DMS153 treated with DMSO at 0.1 percent for 48 hours (cell line): ENCODE results near the gene COPS9.
A peak's percentile ranks its signal among the peaks of the same experiment; 100 is the strongest.

Source experiments
- DNase-seq: peaks from one replicate; lab custom pipeline; 2025; ENCODE audit not compliant: unreplicated experiment; lab: John Stamatoyannopoulos, UW

COPS9 gene

DNA sequence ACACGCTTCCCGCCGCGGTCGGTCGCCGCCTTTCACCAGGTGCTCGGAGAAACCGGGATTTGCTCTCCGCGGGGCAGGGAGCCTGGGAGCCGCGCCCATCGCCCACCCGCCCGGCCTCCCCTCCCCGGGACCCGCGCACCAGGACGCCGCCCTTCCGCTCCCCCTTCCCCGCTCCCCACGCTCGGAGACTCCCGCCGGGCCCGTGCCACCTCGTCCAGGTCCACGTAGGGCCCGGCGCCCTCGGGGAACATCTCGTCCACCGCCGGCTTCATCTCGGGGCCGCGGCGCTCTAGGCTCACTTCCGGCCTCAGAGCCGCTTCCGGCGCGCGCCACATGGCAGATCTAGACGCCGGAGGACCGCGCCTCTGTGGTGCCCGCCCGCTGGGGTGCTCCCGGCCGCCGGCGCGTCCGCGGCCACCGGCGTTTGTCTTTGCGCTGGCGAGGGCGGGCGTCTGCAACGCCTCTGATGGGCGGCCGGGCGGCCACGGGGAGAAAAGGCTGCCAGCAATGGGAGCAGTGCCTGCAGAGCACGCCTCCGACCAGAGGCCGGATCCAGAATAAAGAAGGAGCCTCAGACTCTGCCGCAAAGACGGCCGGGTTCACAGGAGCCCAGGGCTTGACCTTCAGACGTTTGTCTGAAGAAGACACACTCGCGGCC, at the start of gene COPS9:
Gene COPS9, minus strand, starts transcription at position 293 of the 658 bp plus-strand sequence. Its CDS starts 21 bp downstream, at position 272.
- DNase-seq, result peak; percentile 52

DNA sequence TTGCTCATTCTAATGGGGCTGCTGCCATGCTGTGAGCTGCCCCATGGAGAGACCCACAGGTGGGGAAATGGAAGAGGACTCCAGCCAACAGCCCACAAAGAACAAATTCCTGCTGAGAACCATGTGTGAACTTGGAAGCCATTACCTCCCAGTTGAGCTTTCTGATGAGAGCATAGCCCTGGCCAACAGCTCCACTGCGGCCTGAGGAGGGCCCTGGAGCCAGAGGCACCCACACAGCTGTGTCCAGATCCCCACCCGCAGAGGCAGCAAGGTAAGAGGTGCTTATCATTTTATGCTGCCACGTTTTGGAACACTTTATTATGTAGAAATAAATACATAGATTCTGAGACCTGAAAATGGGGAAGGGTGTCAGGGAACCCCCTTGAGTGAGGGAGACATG, 48.6 kb upstream of the COPS9 start:
- no peak for DNase-seq

DNA sequence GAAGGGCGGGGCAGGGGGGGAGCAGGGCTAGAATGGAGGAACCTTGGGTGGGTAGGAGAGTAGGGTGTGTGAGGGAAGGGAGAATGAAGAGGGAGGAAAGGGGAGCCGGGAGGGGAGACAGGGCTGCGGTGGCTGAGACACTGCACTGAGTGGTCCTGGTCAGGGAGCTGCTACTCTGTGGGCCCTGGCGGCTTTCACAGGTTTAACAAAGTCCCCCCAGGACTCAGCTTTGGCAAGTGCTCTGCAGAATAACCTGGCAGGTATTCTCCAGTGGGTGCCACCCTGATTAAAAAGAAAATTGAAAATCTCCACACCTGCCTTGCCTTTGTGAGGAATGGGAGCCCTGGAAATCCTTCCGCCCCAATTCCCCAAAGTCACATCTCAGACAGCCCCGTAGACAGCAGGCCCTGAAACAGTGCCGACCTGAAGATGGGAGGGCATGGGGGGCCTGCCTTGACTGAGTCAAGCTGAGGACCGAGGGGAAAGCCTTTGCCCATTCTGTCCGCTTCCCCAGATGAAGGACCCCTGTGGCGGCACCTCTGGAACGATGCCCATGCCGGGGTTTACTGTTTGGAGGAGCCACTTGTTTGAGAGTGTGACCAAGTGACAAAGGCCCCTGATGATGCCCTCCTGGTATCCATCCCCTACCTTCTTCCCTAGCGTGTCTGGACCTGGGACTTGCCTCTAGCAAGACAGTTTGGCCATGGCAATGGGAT, 47.9 kb upstream of the COPS9 start:
- no peak for DNase-seq

DNA sequence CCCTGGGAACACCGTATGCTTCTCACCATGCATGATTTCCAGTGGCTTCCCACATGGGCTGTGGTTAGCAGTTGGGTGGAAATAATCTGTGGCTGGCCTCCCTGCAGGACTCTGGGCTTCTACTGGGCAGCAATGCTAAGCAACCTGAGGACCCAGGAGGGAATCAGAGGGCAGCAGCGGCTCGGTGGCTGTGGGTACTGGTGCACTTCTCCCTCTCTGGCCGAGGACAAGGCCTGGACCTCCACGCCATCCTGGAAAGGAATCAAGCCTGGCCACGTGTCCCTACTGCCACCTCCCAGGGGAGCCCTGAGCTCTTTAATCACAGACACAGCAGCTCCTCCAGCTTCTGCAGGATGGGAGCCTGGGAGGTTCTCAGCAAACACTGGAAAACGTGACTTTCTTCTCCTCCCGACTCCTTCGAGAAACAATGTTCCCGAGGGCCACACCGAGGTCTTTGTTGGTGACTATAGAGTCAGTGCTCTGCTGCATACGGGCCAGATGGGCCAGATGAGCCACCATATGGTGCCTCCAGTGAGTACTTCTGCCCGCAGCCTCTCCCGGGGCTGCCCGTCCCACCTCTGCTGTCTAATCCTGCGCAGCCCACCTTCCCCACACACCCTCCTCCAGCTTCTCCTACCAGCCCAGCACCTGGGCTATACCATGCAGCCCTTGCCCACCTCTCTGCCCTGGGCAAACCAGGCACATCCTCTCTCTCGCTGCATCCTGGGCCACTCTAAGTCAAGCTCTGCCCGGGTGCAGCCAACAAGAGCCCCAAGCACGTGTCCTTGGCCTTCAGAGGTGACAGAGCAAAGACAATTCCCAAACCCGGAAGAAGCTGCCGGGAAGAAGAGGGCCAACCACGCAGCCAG, 47.1 kb upstream of the COPS9 start:
- DNase-seq, result no peak

DNA sequence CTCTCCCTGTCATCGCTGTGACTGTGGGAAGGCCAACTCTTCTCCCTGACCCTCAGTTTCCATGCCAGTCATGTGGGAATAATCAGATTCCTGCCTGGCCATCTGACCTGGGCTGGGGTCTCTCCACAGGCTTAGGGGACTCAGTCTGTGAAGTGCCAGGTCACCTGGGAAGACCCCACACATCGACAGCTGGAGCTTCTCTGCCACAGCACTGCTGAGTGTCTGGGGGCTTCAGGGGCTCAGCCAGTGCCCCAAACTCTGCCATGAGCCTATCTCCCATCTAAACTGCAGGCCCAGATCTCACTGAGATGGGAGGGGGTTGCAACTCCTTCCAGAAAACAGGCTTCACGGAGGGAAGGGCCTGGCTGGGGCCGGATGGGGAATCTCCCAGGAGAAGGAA, 46.4 kb upstream of the COPS9 start:
- no peak for DNase-seq

DNA sequence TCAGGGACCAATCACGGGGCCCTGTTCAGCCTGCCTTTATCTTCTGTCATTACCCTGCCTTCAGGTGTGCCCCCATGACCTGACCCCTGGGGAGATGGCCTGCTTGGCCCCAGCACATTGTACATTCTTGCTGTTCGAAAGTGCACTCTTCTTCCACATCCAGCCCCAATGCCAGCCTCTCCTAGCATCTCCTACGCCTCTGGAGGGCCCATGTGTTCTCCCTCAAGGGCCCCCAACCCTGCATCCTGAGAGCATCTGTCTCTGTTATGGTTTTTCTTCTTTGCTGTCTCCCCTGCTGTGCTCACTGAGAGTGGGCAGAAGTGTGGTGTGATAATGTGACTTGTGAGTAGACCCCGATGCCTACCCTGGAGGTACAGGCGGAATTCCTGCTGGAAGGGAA, 45.9 kb upstream of the COPS9 start:
- no peak for DNase-seq

DNA sequence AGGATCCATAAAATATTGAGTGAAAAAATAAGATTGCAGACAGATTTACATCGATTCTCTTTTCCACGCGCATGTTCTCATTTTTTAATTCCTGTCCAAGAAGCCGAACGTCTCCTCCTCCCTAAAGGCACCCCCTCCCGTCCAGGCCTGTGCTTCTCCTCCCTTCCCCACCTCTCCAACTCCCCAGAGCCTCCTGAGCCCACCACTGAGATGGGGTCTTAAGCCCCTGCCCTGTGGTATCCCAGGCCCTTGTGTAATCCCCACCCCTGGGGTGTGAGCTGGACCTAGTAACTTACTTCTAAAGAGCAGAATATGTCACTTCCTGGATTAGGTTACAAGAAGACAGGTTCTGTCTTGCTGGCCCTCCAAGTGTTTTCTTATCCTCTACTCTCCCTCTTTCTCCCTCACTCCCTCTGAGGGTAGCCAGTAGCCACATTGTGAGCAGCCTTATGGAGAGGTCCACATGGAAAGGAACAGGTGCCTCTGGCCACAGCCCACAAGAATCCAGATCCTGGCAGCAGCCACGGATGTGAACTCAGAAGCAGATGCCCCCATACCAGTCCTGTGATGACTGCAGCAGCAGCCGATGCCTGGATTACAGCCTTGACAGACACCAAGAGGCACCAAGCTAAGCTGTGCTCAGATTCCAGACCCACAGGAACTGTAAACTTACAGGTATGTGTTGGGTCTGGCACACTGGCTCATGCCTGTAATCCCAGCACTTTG, 44.0 kb upstream of the COPS9 start:
- DNase-seq, result no peak

DNA sequence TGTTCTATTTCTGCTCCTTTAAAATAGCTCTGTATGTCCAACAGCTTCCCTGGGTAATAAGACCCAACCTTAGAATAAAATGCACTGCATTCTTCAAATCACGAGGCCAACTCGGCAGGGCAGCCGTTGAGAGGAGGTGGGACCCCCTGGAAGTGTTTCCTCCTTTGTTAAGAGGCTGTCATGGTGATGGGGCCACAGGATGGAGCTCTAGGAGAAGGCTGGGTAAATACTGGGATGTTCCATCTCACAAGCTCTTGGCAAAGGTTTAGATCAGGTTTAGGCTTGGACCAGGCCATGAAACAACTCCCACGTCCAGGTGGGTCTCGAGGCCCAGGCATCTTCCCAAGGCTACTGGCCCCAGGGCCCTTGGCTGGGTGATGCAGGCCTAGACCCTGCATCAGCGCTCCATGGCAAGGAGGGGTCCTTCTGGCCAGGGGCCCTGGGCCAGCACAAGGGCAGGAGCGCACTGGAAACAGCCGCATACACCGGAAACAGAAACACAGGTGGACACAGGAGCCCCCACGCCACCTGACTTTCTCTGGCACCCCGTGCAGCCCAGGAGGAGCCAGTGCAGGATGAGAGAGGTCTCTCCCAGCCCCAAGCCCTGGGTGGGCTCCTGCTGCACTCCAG, 43.2 kb upstream of the COPS9 start:
- DNase-seq, result no peak

DNA sequence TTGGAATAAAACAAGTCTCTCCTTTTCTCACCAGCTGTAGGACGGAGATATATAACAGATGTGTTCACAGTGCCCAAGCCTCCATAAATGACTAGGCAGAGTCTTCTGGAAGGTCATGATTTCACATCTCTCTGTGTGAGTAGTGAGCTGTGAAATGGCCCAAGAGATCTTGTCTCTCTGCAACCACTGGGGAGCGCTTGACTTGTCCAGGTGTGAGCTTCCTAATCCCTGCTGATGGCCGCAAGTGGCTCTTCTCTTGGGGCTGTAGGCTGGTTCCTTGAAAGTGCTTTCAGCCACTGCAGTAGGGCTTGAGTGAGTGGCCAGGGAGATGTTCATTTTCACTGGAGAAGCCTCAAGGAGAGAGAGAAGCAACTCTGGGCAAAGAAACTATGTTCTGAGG, 42.5 kb upstream of the COPS9 start:
- DNase-seq, result no peak

DNA sequence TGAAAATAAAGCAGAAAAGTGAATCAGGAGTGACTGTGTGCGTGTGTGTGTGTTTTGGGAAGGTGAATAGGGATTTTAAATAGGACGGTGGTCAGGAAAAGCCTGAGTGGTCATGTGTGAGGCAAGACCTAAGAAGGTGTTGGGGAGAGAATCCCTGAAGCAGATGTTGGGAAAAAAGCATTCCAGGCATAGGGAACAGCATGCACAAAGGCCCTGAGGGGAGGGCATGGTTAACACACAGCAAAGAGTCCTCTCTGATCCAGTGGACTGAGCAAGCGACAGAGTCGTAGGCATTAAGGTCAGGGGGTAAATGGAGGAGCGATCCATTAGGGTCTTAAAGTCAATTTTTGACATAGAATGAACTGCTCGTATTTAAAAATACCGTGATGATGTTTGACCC, 38.4 kb upstream of the COPS9 start:
- DNase-seq, result no peak

DNA sequence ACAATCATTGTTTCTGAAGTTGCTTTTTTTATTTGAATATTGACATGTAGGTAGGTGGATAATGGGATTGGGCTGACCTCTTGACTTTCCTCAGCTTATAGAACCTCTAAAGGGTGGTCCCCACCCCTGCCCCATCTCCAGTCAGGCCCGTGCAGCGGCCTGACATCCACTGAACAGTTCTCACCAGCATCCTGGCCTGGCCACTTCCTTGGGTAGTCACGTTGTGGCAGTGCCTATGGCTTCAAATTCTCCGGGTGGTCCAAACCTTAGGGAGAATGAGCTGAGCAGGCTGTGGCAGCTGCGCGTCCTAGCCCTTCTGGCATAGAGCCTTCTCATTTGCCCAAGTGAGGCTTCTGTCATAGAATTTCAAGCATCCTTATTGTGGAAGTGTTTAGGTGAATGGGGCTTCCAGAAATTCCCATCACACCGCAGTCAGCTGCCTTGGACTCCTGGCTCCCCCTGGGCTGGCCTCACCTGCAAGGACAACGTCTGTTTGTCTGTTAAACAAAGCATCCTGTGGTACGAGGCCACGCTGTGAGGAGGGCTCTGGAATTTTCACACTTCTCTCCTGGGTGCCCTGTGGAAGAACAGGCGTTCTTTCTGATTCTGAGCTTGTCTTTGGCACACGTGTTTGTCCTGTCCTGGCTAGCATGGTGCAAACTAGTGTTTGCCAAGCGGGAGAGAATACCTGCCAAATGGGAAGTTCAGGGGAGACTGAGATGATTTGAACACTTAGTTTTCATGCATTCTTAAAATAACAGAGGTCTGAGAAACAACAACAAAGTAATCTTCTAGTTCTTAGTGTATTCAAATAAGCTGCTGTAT, 36.2 kb upstream of the COPS9 start:
- DNase-seq, result no peak

DNA sequence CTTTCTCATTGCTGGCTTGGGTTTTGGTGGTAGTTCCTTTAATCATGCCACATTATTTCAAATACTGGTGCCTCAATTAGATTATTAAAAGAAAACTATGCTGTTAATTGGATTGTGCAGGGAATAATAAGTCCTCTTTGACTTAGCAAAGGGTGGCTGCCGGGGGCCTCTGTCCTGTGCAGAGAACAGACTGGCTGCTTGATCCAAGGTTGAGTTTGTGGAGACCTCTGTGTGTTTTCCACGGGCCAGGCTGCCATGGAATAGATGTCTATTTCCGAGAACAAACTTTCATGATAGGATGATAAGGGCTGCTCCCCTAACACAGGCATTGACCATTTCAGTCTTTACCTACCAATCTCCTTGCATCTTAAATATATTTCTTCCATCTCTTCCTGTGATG, 34.8 kb upstream of the COPS9 start:
- DNase-seq, result no peak

DNA sequence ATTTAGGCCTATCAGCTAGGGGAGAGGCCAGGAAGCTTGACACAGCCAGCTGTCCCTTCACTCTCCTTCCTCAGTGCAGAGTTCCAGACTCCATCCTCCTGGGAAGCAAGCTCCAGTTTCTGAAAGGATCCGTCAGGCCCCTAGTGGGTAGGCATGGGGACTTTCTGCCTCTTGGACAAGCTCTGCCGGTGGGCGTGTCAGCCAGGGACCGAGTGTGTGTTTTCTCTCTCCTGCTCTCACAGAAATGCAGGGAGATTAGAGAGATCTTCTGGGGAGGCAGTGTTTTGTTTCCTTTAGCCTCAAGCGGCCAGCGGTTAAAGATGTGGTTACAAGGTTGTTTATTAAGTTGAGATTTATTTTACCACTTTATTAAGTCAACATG, 34.2 kb upstream of the COPS9 start:
- no peak for DNase-seq

DNA sequence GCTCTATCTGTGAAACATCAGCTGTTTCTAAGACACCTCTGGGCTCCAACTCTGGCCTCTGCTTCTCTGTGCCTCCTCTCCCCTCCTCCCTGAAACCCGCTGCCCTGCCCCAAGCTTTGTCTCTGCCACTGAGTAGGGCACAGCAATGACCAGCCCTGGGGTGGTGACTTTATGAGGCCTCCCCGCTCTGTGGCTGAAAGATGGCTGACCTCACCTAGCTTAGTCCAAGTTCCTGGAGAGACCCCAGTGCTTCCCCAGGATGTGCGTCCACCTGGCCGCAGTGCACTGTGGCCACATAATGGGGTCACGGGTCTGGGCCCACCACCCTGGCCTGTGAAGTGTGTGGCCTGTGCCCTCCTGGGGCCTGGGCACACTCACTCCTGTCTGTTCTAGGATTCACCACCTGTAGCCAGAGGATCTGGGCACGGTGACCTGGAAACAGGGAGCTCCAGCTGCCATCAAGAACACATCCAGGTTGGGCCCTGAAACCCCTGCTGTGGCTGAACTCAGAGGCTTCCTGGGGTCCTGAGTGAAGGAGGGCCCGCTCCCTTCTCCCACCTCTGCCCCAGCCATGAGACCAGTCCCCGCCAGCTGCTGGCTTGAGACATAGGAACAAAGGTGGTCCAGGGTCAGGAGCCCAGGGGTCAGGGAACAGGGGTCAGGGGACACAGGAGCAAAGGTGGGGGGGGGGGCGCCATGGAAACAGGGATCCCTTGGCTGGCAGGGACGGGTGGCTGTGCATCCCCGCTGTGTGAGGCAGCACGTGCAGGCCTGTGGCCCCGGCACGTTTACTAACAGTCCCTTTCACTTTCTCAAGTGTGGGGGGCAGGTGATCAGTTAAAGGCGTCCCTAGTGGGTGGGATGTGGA, 33.6 kb upstream of the COPS9 start:
- no peak for DNase-seq

DNA sequence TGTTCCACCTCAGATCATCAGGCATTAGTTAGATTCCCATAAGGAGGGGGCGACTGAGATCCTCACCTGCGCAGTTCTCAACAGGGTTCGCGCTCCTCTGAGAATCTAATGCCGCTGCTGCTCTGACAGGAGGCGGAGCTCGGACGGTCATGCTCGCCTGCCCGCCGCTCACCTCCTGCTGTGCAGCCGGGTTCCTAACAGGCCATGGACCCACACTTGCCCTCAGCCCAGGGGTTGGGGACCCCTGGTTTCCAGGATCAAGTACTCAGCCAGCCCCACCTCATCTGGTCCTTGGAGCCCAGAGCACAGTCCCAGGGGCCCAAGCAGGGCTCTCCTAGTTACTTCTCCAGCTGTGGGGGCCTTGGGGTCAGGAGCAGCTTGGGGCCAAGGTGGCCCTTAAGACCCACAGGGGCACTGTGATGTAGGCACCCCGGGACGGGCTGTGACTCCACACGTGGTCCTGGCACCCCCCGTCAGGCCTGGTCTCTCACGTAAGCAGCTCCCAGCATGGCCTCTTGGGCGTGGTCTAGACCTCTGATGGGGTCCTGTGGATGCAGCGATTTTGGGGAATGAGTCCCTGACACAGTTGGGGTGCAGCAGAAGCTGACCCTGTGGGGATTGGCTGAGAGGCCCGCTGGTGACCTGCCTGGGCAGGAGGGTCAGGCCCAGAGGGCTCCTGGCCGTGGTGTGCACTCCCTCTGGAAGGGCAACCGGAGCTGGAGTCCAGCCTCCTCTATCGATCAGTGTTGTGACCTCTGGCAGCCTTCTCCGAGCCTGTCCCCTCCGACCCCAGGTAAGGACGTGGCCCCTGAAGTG, 32.6 kb upstream of the COPS9 start:
- DNase-seq, result no peak

DNA sequence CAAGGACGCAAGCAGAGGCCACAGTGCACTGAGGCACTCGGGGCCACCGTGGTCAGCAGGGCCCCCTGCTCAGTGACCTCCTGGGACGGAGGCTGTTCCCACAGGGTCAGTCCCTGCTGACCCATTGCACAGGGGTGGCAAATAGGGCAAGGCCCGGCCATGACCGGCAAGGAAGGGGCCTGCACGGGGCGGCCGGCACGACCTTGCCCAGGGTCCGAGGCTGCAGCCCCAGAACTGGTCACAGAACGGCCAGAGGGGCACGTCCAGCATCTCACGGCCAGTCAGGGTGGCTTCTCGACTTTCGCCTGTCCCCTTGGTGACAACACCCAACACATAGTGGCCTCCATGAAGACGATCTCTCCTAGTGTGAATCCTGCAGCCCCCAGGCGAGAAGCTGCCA, 31.9 kb upstream of the COPS9 start:
- no peak for DNase-seq

DNA sequence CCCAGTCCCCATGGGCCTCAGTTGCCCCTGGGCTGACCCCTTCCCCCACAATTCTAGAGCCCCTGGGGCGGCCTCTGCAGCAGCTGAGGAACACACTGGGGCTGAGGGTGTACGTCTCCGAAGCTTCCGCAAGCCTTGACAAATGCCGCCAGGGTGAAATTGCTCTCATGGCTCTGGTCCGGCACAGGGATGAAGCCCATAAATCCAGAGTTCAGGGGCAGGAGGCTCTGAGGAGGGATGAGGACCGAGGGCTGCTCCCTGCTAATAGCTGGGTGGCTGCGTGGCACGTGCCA, 31.4 kb upstream of the COPS9 start:
- DNase-seq, result no peak

DNA sequence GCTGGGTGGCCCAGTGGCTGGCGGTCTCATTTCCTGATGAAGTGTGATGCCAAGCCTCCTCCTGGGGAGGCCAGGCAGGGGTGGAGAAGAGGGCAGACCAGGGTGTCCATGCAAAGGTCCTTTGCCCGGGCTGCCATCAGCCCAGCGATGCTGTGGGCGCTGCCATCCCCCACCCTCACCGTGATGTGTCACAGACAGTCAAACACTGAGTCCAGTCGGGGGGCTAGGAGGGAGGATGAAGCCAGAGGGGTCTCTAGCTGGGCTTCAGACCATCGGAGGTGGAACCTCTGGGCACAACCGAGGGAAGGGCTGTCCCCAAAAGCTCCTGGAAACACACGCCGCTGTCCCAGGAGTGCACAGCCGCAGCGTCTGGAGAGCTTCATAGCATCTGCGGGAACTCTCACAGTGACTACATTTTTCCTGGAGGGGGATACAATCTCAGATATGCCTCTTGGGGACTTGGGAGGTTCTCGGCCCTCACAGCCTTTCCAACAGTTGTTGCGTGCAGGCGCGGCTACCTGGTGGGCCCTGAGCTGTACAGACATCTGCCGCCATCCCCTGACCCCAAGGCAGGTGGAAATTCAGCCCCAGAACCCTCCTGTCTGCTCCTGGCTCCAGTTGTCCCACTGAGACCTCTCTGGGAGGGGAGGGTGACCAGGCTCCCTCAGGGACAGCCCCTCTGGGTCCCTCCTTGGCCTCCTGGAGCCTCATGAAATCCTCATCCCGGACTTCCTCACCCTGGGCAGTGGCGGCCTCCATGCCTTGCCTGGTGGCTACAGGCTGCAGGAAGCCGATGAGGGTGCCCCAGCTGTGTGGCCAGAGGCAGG, 30.9 kb upstream of the COPS9 start:
- no peak for DNase-seq
